Measurements from ENCODE around the gene NEGR1.

NEGR1 gene

DNA sequence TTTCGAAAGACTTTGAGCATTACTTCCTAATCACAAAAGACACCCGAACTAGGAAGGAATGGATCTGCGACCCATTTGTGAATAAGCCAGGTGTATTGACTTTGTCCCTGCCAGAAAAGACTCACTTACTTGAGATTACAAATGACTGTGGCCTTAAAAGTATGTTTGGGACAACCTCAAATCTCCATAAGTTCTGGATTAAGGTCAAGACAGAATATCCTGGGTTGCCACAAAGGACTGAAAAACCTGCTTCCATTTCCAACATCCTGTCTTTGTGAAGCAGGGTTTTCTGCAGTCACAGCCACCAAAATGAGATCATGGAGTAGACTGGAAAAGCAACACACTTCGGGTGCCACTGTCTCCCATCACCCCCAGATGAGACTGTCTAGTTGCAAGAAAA is 664.1 kb downstream of the NEGR1 start:
- Histone ChIP-seq H3K9ac (no peak overlapping the region), H3K27me3 (ENCODE audit: insufficient read depth, low read depth) (no peaks in the 10 kb centered on the region), H2AFZ (ENCODE audit: low read depth) (no peak overlapping the region), H3K27ac (no peak overlapping the region), H3K36me3 (ENCODE audit: insufficient read depth) (no peaks in the 10 kb centered on the region), H3K4me2 (no peak overlapping the region), H3K4me3 (IDR thresholded peaks at IDR 0.05; ENCODE audit: insufficient read depth, low read depth, low read length) (no peak overlapping the region), H3K4me1 (ENCODE audit: low read depth, poor library complexity, severe bottlenecking) (no peaks in the 10 kb centered on the region), H3K79me2 (ENCODE audit: insufficient read depth, low read depth) (no peaks in the 10 kb centered on the region), H4K20me1 (ENCODE audit: insufficient read depth) (no peaks in the 10 kb centered on the region)
- TF ChIP-seq, protein P1, sequence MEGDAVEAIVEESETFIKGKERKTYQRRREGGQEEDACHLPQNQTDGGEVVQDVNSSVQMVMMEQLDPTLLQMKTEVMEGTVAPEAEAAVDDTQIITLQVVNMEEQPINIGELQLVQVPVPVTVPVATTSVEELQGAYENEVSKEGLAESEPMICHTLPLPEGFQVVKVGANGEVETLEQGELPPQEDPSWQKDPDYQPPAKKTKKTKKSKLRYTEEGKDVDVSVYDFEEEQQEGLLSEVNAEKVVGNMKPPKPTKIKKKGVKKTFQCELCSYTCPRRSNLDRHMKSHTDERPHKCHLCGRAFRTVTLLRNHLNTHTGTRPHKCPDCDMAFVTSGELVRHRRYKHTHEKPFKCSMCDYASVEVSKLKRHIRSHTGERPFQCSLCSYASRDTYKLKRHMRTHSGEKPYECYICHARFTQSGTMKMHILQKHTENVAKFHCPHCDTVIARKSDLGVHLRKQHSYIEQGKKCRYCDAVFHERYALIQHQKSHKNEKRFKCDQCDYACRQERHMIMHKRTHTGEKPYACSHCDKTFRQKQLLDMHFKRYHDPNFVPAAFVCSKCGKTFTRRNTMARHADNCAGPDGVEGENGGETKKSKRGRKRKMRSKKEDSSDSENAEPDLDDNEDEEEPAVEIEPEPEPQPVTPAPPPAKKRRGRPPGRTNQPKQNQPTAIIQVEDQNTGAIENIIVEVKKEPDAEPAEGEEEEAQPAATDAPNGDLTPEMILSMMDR (conservative IDR thresholded peaks at IDR 0.05; ENCODE audit: low read depth, low read length) = no peak

DNA sequence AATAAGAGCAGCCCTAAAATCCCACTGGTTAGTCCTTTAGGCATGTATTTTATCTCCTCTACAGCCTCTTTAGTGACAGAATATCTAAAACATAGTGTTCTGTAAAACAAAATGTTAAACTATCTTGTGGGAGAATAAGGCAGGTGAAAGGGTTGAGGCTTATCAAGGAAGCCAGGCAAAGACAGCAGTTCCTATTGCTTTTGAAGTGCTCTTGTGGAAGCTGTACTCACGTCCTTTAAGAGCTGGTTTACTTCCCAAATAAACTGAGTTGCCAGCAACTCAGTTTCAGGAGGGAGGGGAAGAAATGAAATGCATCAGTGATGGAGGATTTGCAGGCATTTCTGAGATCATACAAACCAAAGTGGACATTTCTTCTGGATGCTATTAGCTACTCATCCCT is 671.9 kb downstream of the NEGR1 start:
- Histone ChIP-seq H3K9ac (no peak overlapping the region), H3K27me3 (ENCODE audit: insufficient read depth, low read depth) (no peaks in the 10 kb centered on the region), H3K27ac (no peak overlapping the region), H3K36me3 (ENCODE audit: insufficient read depth) (no peaks in the 10 kb centered on the region), H3K4me1 (ENCODE audit: low read depth, poor library complexity, severe bottlenecking) (no peaks in the 10 kb centered on the region), H3K79me2 (ENCODE audit: insufficient read depth, low read depth) (no peaks in the 10 kb centered on the region), H2AFZ (ENCODE audit: low read depth) (no peak overlapping the region), H3K4me2 (no peak overlapping the region), H3K4me3 (IDR thresholded peaks at IDR 0.05; ENCODE audit: insufficient read depth, low read depth, low read length) (no peak overlapping the region), H4K20me1 (ENCODE audit: insufficient read depth) (no peaks in the 10 kb centered on the region)
- TF ChIP-seq, protein P1 (conservative IDR thresholded peaks at IDR 0.05; ENCODE audit: low read depth, low read length) = no peak

DNA sequence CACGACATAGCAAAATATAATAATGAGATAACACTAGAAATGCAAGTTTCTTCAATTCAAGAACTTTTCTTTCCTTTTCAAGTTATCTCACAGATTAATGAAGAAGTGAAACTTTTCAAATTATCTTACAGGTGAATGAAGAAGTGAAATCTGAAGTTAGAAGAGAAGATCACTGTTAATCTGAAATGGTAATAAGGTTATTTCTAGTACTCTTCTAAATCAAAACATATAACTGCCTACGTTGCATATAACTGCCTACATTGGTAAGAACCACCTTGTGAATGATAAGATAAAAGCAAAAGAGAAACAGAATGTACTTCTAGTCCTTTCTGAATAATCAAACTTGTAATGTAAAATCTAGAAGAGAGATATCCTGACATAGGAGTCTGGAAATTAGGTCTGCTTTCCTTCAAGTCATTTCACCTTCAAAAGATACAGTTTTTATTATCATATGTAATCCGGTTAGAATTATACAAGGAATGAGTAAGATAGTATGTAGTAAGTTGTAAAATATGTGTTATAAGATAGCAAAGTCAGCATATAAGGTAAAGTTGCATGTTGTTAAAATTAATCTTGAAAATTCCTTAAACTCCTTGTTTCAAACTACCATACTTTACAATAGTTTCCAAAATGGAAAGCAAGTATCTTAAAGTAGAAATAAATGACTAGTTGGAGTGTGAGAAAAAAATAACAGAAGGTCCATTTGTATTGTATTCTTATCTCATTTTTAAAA is 679.1 kb downstream of the NEGR1 start:
- TF ChIP-seq, protein P1 (conservative IDR thresholded peaks at IDR 0.05; ENCODE audit: low read depth, low read length) = no peak
- H3K4me2 ChIP-seq = no peak overlapping the region
- H3K4me3 ChIP-seq (IDR thresholded peaks at IDR 0.05; ENCODE audit: insufficient read depth, low read depth, low read length) = no peak overlapping the region
- H3K27me3 ChIP-seq (ENCODE audit: insufficient read depth, low read depth) = no peaks in the 10 kb centered on the region
- no peaks in the 10 kb centered on the region for H4K20me1 ChIP-seq (ENCODE audit: insufficient read depth)
- H2AFZ ChIP-seq (ENCODE audit: low read depth) = no peak overlapping the region
- H3K4me1 ChIP-seq (ENCODE audit: low read depth, poor library complexity, severe bottlenecking) = no peaks in the 10 kb centered on the region
- no peaks in the 10 kb centered on the region for H3K36me3 ChIP-seq (ENCODE audit: insufficient read depth)
- H3K9ac ChIP-seq = no peak overlapping the region
- no peaks in the 10 kb centered on the region for H3K79me2 ChIP-seq (ENCODE audit: insufficient read depth, low read depth)
- no peak overlapping the region for H3K27ac ChIP-seq

DNA sequence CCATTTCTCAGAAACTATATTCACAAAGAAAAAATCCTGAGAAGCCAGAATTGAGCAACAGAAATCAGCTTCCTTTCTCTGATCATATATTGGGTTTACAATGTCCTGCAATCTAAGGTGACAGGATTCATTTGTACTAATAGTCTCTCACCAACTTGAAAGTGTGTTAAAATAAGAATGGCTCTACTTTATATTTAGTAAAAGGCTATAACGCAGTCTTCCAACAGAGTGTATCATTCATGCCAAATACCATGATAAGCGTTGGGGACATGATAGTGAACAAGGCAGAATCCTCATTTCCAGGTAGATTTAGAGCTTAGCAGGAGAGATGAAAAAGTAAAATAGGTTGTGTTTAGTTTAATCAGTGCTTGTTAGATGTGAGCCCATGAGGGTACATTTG is 682.3 kb downstream of the NEGR1 start:
- Histone ChIP-seq H3K27ac (no peak overlapping the region), H3K9ac (no peak overlapping the region), H3K4me2 (no peak overlapping the region), H3K4me3 (IDR thresholded peaks at IDR 0.05; ENCODE audit: insufficient read depth, low read depth, low read length) (no peak overlapping the region), H3K36me3 (ENCODE audit: insufficient read depth) (no peaks in the 10 kb centered on the region), H3K27me3 (ENCODE audit: insufficient read depth, low read depth) (no peaks in the 10 kb centered on the region), H4K20me1 (ENCODE audit: insufficient read depth) (no peaks in the 10 kb centered on the region), H3K79me2 (ENCODE audit: insufficient read depth, low read depth) (no peaks in the 10 kb centered on the region), H3K4me1 (ENCODE audit: low read depth, poor library complexity, severe bottlenecking) (no peaks in the 10 kb centered on the region), H2AFZ (ENCODE audit: low read depth) (no peak overlapping the region)
- TF ChIP-seq, protein P1 (conservative IDR thresholded peaks at IDR 0.05; ENCODE audit: low read depth, low read length) = no peak

All from KMS-11 (cell line).